ENCODE measurements around the gene SLC25A48.

SLC25A48 gene

GRCh38 chr5:135898651-135899050 is 64.2 kb downstream of the SLC25A48 start (continued):
- TF ChIP-seq ZNF518A (tag by site-specific recombination; conservative IDR thresholded peaks at IDR 0.05; ENCODE audit: low read depth): no peak
- no peak for TF ChIP-seq ZNF677 (tag by site-specific recombination; IDR thresholded peaks at IDR 0.05)
- TF ChIP-seq BCL6B (tag by site-specific recombination; IDR thresholded peaks at IDR 0.05): no peak
- TF ChIP-seq ZNF626 (tag by site-specific recombination; IDR thresholded peaks at IDR 0.05): no peak
- TF ChIP-seq GLIS2 (tag by site-specific recombination; IDR thresholded peaks at IDR 0.05): no peak
- no peak for TF ChIP-seq KLF9 (tag by site-specific recombination; IDR thresholded peaks at IDR 0.05; ENCODE audit: low read depth)
- no peak for TF ChIP-seq ZNF148 (tag by site-specific recombination; IDR thresholded peaks at IDR 0.05; ENCODE audit: borderline replicate concordance)

GRCh38 chr5:135900276-135900675 is 65.8 kb downstream of the SLC25A48 start:
- Histone ChIP-seq H3K4me3 (ENCODE audit: low read depth, low read length) (no peak overlapping the region), H3K9me3 (ENCODE audit: control insufficient read depth, insufficient read depth, low read depth, low read length) (no peaks in the 10 kb centered on the region), H3K36me3 (ENCODE audit: control insufficient read depth in 2 of 2, insufficient read depth in 1 of 2, low read length in 2 of 2) (no peaks in the 10 kb centered on the region), H3K4me1 (ENCODE audit: control insufficient read depth, insufficient read depth, low read length) (peaks cover 20% of the 10 kb centered on the region), H3K27ac (ENCODE audit: extremely low read depth, low read depth, low read length) (no peak overlapping the region)
- ChIA-PET POLR2A (interaction anchor here (0.6 kb wide), 1 partner anchor 291 kb away, joined by 4 read pairs; no protein-coding TSS in a partner anchor), CTCF (interaction anchor here (0.7 to 1.7 kb wide), 5 partner anchors 9 to 182 kb away, joined by 3 to 7 read pairs (median 3); no protein-coding TSS in a partner anchor)
- TF ChIP-seq ZNF214 (tag by site-specific recombination; IDR thresholded peaks at IDR 0.05; ENCODE audit: borderline replicate concordance): no peak
- TF ChIP-seq SETDB1 (IDR thresholded peaks at IDR 0.05; ENCODE audit: insufficient read length, low read length): no peak
- no peak for TF ChIP-seq ZNF280C (tag by site-specific recombination; IDR thresholded peaks at IDR 0.05)
- no peak for TF ChIP-seq ZNF266 (tag by site-specific recombination; IDR thresholded peaks at IDR 0.05; ENCODE audit: low read depth)
- no peak for TF ChIP-seq ZBTB7A (tag by site-specific recombination; IDR thresholded peaks at IDR 0.05; ENCODE audit: low read depth)
- no peak for TF ChIP-seq ZNF148 (tag by site-specific recombination; IDR thresholded peaks at IDR 0.05; ENCODE audit: borderline replicate concordance)
- no peak for TF ChIP-seq ZNF76 (tag by site-specific recombination; IDR thresholded peaks at IDR 0.05; ENCODE audit: borderline replicate concordance, low read depth)
- no peak for TF ChIP-seq SCRT1 (tag by site-specific recombination; IDR thresholded peaks at IDR 0.05; ENCODE audit: borderline replicate concordance)
- TF ChIP-seq ZNF280D (tag by site-specific recombination; IDR thresholded peaks at IDR 0.05): no peak
- no peak for TF ChIP-seq PRDM6 (tag by site-specific recombination; IDR thresholded peaks at IDR 0.05)

All from HEK293 (cell line).